ENCODE results near the gene TXNRD2. TPM values are rescaled to one million over a fixed set of nuclear protein-coding genes. Genes with fewer than 3 reads are reported as not detected.

TXNRD2 gene
- total RNA-seq, 4 donors from 2014 or later: 12.1 to 28.9 (median 21.6) TPM

DNA sequence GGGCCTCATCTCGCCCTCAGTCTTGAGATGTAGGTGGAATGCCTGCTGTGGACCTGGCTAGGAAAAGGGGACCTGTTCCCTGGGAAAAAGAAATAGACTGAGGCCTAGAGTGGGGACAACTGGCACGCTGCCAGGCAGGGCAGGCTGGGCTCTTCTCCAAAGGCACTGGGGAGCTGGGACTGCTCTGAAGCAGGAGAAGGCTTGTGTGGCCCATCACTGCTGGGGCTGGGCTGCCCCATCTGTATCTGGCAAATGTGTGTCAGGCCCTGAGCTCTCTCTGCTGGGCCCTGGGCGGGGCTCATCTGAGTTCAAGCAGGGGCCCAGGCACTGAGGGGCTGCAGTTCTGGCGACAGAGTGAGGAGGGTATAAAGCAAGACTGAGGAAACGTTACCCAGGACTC lies 42.1 kb upstream of the TXNRD2 start:
- Histone ChIP-seq H3K4me3 (no peak overlapping the region), H3K27me3 (no peaks in the 10 kb centered on the region), H3K27ac (peak overlapping the region in 2 of 4 donors; percentile 19 to 41), H3K9me3 (no peaks in the 10 kb centered on the region), H3K4me1 (peaks cover 7 to 20% (median 14%) of the 10 kb centered on the region in 4 donors), H3K36me3 (no peaks in the 10 kb centered on the region)
- WGBS, 2 donors (ENCODE audit: low coverage in 1 of 2): 80% methylated on average over 4 of the region's 5 CpGs; no CpG with 5 or more reads in 1 of the 2 donors
- no peak for DNase-seq
- intact Hi-C loops (cut with DNase I; ENCODE audit: low total_unique reads) (no loop called here), in situ Hi-C loops (cut with MboI; ENCODE audit: low pct_ligation_motif_present in 1 of 4, low pct_unique_long_range_greater_than_20kb in 1 of 4, low sequenced_read_pairs in 3 of 4) (no loop called here)
- TF ChIP-seq POLR2A (IDR thresholded peaks at IDR 0.05) (no peak), EP300 (IDR thresholded peaks at IDR 0.05; ENCODE audit: low read depth) (no peak), POLR2AphosphoS5 (IDR thresholded peaks at IDR 0.05) (no peak)
- TF ChIP-seq, protein P1, sequence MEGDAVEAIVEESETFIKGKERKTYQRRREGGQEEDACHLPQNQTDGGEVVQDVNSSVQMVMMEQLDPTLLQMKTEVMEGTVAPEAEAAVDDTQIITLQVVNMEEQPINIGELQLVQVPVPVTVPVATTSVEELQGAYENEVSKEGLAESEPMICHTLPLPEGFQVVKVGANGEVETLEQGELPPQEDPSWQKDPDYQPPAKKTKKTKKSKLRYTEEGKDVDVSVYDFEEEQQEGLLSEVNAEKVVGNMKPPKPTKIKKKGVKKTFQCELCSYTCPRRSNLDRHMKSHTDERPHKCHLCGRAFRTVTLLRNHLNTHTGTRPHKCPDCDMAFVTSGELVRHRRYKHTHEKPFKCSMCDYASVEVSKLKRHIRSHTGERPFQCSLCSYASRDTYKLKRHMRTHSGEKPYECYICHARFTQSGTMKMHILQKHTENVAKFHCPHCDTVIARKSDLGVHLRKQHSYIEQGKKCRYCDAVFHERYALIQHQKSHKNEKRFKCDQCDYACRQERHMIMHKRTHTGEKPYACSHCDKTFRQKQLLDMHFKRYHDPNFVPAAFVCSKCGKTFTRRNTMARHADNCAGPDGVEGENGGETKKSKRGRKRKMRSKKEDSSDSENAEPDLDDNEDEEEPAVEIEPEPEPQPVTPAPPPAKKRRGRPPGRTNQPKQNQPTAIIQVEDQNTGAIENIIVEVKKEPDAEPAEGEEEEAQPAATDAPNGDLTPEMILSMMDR (IDR thresholded peaks at IDR 0.05): no peak

DNA sequence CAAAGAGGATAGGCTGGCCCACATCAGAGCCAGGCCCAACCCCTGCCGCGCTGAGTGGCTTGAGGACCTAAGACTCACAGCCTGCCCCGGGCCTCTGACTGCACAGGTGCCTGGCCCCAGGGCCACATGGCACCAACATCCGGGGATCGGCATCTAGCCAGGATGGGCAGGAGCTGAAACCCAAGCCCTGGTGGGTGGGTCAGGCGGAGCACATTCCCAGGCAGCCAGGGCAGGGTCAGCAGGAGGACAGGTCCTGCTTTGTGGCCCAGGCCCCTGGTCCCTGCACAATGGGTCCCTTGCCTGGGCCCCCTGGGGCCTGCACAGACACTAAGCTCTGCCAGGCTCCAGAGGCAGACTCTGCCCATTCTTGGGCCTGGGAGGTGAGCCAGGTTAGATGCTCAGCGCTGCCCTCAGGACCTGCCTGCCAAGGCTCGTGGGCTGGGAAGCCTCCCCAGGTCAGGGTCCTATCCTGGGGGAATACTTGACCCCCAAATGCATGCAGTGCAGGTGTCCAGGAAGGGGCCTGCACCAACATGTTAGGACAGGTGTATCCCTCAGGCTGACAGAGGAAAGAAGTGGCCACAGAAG lies 41.5 kb upstream of the TXNRD2 start:
- peaks cover 7 to 20% (median 14%) of the 10 kb centered on the region in 4 donors for H3K4me1 ChIP-seq
- no peaks in the 10 kb centered on the region for H3K36me3 ChIP-seq
- no peak overlapping the region for H3K27ac ChIP-seq
- intact Hi-C loops (cut with DNase I; ENCODE audit: low total_unique reads): no loop called here
- no peak overlapping the region for H3K4me3 ChIP-seq
- DNase-seq: no peak
- TF ChIP-seq EP300 (IDR thresholded peaks at IDR 0.05; ENCODE audit: low read depth): no peak
- TF ChIP-seq, protein P1 (IDR thresholded peaks at IDR 0.05): no peak
- TF ChIP-seq POLR2AphosphoS5 (IDR thresholded peaks at IDR 0.05): no peak
- TF ChIP-seq POLR2A (IDR thresholded peaks at IDR 0.05): no peak
- 92% methylated on average over 8 of the region's 8 CpGs; no CpG with 5 or more reads in 1 of the 2 donors for WGBS, 2 donors (ENCODE audit: low coverage in 1 of 2)
- no peaks in the 10 kb centered on the region for H3K9me3 ChIP-seq
- H3K27me3 ChIP-seq: no peaks in the 10 kb centered on the region
- in situ Hi-C loops (cut with MboI; ENCODE audit: low pct_ligation_motif_present in 1 of 4, low pct_unique_long_range_greater_than_20kb in 1 of 4, low sequenced_read_pairs in 3 of 4): no loop called here

DNA sequence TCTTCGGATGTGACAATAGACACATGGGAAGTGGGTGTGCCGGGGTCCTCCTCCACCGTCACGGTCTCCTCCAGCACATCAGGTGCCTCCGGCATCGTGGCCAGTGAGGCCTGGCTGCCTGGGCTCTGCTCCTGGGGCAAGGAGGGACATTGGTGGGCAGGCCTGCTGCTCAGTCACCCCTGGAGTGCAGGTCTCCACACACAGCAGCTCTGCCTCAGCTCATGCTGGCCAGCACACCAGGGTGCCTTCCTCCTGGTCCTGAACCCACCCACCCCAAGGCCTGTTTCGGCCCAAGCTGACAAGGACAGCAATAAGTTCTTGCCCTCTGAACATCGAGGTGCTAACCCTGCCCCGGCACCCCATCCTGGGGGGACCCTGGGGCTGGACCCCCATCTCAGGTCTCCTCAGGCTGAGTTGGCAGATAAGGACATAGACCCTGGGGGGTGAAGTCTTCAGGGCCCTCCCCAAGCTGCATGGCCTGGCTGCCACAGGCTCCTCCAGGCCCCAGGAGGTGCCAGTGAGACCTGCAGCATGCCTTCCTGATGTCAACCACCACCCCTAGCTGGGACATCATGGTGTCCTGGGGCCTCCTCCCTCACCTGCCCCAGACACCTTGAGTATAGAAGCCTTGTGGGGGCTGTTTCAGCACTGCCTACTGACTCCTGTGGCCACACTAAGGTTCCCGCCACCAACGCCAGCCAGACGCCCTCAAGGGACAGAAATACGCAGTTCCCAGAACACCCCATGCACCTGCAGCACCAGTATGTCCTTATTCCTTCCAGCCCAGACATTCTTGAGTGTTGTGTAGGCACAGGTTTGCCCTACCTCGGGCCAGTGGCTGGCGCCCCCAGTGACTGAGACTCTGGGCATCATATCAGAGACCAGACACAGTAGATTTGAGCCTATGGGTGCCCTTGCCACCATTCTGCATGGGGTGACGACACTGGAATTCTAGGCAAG lies 40.6 kb upstream of the TXNRD2 start:
- no peak for DNase-seq
- in situ Hi-C loops (cut with MboI; ENCODE audit: low pct_ligation_motif_present in 1 of 4, low pct_unique_long_range_greater_than_20kb in 1 of 4, low sequenced_read_pairs in 3 of 4): no loop called here
- no peaks in the 10 kb centered on the region for H3K36me3 ChIP-seq
- no peak overlapping the region for H3K27ac ChIP-seq
- intact Hi-C loops (cut with DNase I; ENCODE audit: low total_unique reads): no loop called here
- TF ChIP-seq, protein P1 (IDR thresholded peaks at IDR 0.05): no peak
- TF ChIP-seq POLR2A (IDR thresholded peaks at IDR 0.05): no peak
- no peak for TF ChIP-seq POLR2AphosphoS5 (IDR thresholded peaks at IDR 0.05)
- no peak for TF ChIP-seq EP300 (IDR thresholded peaks at IDR 0.05; ENCODE audit: low read depth)
- WGBS, 2 donors (ENCODE audit: low coverage in 1 of 2): 98% methylated on average over 16 of the region's 16 CpGs; no CpG with 5 or more reads in 1 of the 2 donors
- H3K9me3 ChIP-seq: no peaks in the 10 kb centered on the region
- peaks cover 7 to 16% (median 11%) of the 10 kb centered on the region in 4 donors for H3K4me1 ChIP-seq
- H3K4me3 ChIP-seq: no peak overlapping the region
- no peaks in the 10 kb centered on the region for H3K27me3 ChIP-seq
